ENCODE data around the gene CYBC1.

- TF ChIP-seq EZH2phosphoT487 (IDR thresholded peaks at IDR 0.05; ENCODE audit: borderline replicate concordance, low read length) (no peak), CTCF (IDR thresholded peaks at IDR 0.05; ENCODE audit: low read depth, low read length, poor library complexity, severe bottlenecking) (no peak)
These were observed 32.7 kb upstream of the CYBC1 start for GRCh38 chr17:82483204-82483660.
